ENCODE results near the gene GCSH. TPM values are rescaled to one million over a fixed set of nuclear protein-coding genes. Genes with fewer than 3 reads are reported as not detected.
A peak's percentile ranks its signal among the peaks of the same experiment; 100 is the strongest.

Gene GCSH
- total RNA-seq, 1 donor from 2014 or later: 14.7 TPM

DNA sequence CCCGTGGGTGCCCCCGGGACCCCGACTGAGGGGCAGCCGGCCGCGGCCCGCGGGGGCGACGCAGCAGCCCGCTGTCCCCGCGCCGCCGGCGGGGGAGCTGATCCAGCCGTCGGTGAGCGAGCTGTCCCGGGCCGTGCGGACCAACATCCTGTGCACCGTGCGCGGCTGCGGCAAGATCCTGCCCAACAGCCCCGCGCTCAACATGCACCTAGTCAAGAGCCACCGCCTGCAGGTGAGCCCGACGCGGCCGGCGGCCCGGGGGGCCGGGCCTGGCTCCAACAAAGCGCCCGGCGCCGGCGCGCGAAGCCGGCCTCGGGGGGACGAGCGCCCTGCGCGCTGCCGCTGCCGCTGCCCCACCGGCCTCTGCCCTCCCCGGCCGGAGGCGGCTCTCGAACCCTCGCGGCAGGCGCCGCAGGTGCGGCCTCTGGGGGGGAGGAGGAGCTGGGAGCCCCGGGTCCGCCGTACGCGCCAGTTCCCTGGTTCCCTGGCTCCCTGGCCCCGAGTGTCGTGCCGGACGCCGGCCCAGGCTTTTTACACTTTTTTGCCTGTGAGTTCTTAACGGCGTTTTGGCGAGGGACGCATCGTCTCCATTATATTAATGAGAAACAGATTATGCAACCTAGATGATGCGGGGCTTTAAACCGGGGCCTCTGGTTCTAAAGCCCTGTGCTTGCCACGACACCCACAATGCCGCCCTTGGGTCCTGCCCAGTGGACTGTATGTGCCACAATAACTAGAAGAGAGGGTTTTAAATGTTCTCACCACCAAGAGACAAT lies 60.0 kb downstream of the GCSH start:
- TF ChIP-seq, protein P1, sequence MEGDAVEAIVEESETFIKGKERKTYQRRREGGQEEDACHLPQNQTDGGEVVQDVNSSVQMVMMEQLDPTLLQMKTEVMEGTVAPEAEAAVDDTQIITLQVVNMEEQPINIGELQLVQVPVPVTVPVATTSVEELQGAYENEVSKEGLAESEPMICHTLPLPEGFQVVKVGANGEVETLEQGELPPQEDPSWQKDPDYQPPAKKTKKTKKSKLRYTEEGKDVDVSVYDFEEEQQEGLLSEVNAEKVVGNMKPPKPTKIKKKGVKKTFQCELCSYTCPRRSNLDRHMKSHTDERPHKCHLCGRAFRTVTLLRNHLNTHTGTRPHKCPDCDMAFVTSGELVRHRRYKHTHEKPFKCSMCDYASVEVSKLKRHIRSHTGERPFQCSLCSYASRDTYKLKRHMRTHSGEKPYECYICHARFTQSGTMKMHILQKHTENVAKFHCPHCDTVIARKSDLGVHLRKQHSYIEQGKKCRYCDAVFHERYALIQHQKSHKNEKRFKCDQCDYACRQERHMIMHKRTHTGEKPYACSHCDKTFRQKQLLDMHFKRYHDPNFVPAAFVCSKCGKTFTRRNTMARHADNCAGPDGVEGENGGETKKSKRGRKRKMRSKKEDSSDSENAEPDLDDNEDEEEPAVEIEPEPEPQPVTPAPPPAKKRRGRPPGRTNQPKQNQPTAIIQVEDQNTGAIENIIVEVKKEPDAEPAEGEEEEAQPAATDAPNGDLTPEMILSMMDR (IDR thresholded peaks at IDR 0.05): no peak
- intact Hi-C loops (cut with DNase I): no loop called here
- ATAC-seq (peak; percentile 44 to 66), DNase-seq (peak; percentile 65)
- Histone ChIP-seq H3K4me3 (peak overlapping the region; percentile 79), H3K9me3 (no peaks in the 10 kb centered on the region), H3K27me3 (ENCODE audit: low read depth) (no peaks in the 10 kb centered on the region), H3K27ac (peak overlapping the region; percentile 74), H3K4me1 (peaks cover 35% of the 10 kb centered on the region), H3K36me3 (peaks cover 3% of the 10 kb centered on the region)

DNA sequence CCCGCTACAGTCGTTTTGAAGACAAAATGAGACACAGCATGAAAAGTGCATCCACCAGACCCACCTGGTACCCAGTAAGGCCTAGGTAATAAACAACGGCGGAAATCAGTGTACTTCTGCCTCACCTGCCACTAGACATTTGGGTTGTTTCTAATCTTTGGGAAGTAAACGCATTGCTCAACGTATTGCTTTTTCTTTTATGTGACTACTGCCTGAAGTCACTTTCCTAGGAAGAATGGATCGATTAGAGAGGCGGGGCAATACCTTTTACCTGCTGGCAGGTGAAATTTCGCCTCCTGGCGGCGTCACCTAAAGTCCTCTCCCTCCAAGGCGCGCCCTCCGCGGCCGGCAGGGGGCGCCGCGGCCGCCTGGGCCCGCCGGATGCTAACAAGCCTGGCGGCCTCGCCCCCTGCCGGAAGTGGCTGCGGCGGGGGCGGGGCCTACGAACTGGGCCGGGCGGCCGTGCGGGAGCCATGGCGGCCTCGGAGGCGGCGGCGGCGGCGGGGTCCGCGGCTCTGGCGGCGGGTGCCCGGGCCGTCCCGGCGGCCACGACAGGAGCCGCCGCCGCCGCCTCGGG lies 60.7 kb downstream of the GCSH start, which contains the start of gene ATMIN:
ATMIN (plus strand) TSS at position 445 of the 577 bp plus-strand sequence; CDS start at position 474, 29 bp downstream.
- TF ChIP-seq, protein P1 (IDR thresholded peaks at IDR 0.05): peak; percentile 88
- DNase-seq (peak; percentile 90), ATAC-seq (peak; percentile 99)
- Histone ChIP-seq H3K4me1 (peaks cover 35% of the 10 kb centered on the region), H3K4me3 (peak within 1 kb of the TSS; percentile 79), H3K9me3 (no peaks in the 10 kb centered on the region), H3K27ac (peak within 1 kb of the TSS; percentile 74), H3K36me3 (no peaks in the 10 kb centered on the region), H3K27me3 (ENCODE audit: low read depth) (no peaks in the 10 kb centered on the region)
- intact Hi-C loops (cut with DNase I): no loop called here

Other genes with a start within 250 kb of the GCSH start
- 46.6 TPM for gene CMC2, start 89.5 kb downstream of the GCSH start, total RNA-seq
- 5.0 TPM for gene CENPN, start 89.2 kb downstream of the GCSH start, total RNA-seq
- 29.7 TPM for gene ATMIN, start 60.6 kb downstream of the GCSH start, total RNA-seq
- not detected for gene C16orf46, start 19.2 kb downstream of the GCSH start, total RNA-seq
- gene BCO1, start 142.3 kb upstream of the GCSH start, total RNA-seq: 0.74 TPM
- 6.5 TPM for gene GAN, start 218.6 kb upstream of the GCSH start, total RNA-seq